Islet precursor cell (in vitro differentiated cells): ENCODE results near the gene TMEM255B.
A peak's percentile ranks its signal among the peaks of the same experiment; 100 is the strongest.
"Not testable (repeated sequence)": the region's sequence is repeated elsewhere in the genome, so short reads cannot be mapped to it uniquely, and the experiment has no call there.

ENCODE experiments used
- DNase-seq: peaks from one replicate; pipeline ENCODE4 v3.0.0-alpha.2; 2018

The TMEM255B gene

GRCh38 chr13:113770441-113770840 lies 11.4 kb downstream of the TMEM255B start:
- no peak for DNase-seq

- DNase-seq = no peak
These were observed 11.9 kb downstream of the TMEM255B start for GRCh38 chr13:113770937-113771336.

DNA sequence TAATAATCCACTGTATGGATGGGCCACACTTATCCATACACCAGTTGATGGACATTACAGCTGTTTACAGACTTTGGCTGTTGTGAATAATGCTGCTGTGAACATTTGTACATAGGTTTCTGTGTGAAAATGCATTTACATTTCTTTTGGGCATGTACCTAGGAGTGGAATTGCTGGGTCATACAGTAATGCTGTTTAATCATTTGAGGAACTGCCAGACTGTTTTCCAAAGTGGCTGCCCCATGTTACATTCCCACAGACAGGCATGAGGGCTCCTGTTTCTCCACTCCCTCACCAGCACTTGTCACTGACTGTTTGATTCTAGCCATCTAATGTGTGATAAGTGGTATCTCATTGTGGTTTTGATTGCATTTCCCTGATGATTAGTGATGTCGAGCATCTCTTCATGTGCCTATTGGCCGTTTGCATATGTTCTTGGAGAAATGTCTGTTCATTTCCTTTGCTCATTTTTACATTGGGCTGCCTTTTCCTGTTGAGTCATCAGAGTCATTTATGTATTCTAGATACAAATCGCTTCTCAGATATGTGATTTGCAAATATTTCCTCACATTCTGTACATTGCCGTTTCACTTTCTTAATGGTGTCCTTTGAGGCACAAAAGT lies 12.8 kb downstream of the TMEM255B start:
- DNase-seq = no peak

GRCh38 chr13:113774177-113775107 lies 15.4 kb downstream of the TMEM255B start:
- DNase-seq = no peak

GRCh38 chr13:113775451-113776145 lies 16.6 kb downstream of the TMEM255B start:
- no peak for DNase-seq

GRCh38 chr13:113776231-113777125 lies 17.5 kb downstream of the TMEM255B start:
- DNase-seq = no peak

- DNase-seq = peak; percentile 79
These were observed 18.6 kb downstream of the TMEM255B start for GRCh38 chr13:113777311-113778260.

DNA sequence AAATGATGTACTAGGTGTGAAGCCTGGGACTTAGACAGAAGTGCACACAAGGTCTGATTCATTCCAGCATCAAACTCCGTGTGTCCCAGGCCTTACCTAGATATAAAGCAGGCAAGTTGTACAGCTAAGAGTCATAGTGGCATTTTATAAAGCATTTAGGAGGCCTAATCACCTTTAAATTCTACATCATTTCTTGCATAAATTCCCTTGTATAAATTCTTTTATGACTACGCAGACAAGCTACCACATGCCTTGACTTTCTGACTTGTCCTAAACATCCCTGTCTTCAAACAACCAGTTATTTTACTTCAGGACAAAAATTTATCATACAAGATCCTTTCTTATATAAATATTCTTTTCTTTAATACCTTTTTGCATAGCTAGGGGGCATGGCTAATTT lies 22.5 kb downstream of the TMEM255B start:
- no peak for DNase-seq

DNA sequence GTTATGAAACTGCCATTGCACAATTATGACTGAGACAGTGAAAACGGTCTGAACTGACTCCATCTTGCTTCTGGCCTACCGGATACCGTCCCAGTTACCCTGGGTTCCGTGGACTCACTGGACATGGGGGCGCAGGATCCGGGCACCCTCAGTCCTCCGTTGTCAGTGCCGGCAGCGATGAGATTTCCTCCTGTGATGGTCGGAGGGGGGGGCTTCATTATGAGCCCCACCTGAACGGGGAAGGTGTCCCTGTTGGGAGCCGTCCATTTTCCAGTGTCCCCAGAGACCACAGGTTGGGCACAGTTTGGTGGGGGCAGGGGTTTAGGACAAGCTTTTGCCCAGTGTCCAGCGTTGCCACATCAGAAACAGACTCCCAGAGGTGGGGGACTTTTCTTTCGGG lies 23.4 kb downstream of the TMEM255B start:
- no peak for DNase-seq

GRCh38 chr13:113783200-113783881 lies 24.3 kb downstream of the TMEM255B start:
- DNase-seq = no peak

DNA sequence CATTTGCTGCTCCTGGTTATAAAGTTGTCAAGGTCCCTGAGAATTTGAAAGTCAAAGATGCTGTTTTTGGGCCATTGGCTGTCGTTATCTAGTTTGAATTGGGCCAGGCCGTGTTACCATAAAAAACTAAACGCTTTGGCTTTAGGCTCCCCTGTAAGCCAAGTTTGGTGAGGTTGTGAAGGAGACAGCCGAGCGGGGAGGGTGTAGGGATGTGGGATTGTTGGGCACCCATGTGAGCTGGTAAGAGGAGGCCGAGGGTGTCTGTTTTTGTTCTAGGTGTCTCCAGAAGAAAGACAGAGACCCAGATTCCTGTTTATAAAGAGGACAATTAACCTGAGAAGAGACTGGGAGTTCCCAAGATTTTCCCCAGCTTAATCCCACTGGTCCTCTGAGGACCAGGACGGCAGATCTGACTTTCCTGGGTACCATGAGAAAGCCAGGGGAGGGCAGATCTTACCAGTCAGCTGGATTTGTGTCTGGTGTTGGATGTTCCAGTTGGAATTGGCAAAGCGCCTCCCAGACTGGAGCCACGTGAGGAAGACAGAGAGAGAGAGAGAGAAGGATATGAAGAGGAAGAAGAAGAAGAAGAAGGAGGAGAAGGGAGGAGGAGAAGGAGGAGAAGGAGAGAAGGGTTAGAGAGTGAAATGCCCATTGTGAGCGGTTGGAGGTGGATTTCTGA lies 25.1 kb downstream of the TMEM255B start:
- no peak for DNase-seq

DNA sequence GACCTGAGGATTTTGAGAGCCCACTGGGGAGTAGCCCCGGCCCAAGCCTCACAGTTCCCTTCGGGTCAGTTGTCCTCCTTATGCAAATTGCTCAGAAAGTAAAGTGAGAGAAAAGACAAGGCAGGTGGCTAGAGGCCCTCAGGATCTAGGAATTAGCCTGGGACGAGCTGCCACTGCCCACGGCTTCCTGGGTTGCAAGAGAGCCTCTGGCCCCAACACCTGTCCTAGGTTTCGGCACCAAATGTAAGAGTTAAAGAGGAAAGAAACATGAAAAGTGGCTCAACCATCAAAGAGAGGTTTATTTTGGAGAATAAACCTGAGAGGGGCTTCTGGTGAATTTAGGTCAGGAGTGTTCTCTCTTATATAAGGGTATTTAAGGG lies 25.6 kb downstream of the TMEM255B start:
- no peak for DNase-seq

DNA sequence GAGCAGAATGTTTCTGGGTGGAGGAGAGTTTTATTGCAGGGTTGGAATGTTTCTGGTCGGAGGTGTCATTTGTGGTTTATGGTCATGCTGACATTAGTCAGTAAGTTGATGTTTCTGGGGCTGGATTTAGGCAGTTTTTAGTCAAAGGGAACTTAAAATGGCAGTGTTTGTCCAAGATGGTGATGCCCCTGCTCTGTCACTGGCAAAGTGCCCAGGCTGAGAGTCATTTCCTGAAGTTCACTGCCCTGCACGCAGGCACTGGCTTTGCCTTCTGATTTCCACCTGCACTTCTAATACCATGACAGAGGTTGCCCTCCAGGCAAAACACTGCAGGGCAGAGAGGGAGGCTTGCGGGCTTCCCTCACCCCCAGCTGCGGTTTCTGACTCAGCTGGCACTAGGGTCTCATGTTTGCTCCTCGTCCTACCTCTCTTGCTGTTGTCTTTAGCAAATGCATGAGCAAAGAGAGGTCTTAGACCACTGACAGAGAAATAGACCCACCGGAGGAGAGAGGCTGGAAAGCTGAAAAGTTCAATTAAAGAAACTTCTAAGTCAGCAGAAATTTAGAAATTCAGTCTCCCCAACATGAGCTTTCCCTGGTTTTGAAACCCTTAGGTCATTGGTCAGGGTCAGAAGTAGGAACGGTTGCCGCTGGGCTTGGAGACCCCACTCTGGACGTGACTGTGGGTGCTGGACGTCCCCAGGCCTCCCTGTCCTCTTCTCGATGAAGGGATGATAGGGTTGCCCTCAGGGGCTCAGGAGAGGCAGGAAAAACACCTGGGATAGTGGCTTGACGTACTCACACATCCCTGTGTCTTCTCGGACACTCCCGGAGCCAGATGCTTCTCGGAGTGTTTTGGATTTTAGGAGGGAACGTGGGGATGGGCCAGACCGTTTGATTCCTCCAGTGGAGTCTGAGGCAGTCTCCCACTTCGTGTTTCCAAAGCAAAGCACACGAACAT lies 26.3 kb downstream of the TMEM255B start:
- DNase-seq = no peak

- DNase-seq = no peak
These were observed 27.3 kb downstream of the TMEM255B start for GRCh38 chr13:113786262-113786841.

DNA sequence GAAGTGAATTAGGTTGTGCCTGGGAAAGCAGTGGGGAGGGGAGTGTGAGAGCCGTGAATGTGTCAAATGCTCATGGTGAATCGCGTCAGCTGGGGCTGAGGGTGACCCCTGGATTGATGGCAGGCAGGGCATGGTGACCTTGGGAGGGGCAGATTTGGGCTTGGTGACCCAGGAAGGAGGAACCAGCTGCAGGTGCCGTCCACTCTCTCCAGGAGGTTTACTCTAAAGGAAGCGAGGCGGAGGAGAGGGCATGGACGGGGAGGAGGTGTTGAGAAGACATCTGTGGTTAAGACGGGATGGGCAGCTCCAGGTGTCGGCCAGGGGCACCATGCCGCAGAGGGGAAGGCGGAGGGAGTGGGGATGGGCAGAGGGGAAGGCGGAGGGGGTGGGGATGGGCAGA lies 28.7 kb downstream of the TMEM255B start:
- no peak for DNase-seq

GRCh38 chr13:113788413-113789135 lies 29.5 kb downstream of the TMEM255B start:
- no peak for DNase-seq

GRCh38 chr13:113789167-113789566 lies 30.1 kb downstream of the TMEM255B start:
- DNase-seq = no peak

- DNase-seq = not testable (repeated sequence)
These were observed 30.9 kb downstream of the TMEM255B start for GRCh38 chr13:113789931-113790330.
